Fibroblast of skin of right biceps (primary cell): ENCODE results near the gene URM1.
"Not testable (repeated sequence)": the region's sequence is repeated elsewhere in the genome, so short reads cannot be mapped to it uniquely, and the experiment has no call there.

ENCODE experiments used
- DNase-seq: peaks from one replicate; pipeline ENCODE4 v3.0.0-alpha.2; 2013

Gene URM1

GRCh38 chr9:128411364-128412119 lies 40.4 kb downstream of the URM1 start:
- no peak for DNase-seq

DNA sequence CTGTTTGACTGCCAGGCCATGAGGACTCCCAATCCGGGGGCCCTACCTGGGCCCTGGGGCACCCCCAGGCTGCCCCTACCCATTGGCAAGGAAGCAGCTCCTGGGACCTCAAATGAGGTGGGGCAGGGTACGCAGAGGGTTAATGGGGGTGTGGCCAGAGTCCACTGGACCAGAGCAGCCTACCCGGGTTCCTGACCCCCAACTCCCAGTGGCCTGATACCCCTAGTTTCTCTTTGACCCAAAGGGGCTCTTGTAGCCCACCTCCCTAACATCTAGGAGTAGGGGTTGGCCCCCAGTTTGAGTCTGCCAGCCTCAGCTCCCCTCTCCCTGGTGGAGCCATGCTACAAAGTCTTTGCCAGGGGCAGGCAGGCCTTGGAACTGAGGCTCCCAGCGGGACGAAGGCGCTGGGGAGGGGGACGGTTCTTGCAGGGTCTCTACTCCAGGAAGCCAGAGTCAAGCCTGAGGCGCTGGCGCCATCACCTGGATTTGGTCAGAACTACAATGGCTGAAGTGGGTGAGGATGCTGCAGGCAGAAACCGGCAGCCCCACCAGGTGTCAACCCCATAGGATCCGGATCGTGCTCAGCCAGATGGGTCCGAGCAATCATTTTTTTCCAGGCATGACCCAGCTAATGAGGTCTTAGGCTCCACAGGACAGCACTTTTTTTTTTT lies 41.1 kb downstream of the URM1 start:
- peak; percentile 38 for DNase-seq

DNA sequence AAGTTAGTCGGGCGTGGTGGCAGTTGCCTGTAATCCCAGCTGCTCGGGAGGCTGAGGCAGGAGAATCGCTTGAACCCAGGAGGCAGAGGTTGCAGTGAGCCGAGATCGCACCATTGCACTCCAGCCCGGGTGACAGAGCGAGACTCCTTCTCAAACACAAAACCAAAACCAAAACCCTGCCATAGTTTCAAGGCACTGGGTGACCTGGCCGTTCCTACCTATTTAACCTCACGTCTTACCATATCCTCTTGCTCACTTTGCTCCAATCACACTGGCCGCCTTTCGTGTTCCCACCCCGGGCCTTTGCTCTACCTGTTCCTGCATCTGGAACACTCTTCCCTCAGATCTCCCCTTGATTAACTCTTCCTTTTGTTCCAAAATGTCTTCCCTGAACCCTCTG lies 42.6 kb downstream of the URM1 start:
- DNase-seq = not testable (repeated sequence)

DNA sequence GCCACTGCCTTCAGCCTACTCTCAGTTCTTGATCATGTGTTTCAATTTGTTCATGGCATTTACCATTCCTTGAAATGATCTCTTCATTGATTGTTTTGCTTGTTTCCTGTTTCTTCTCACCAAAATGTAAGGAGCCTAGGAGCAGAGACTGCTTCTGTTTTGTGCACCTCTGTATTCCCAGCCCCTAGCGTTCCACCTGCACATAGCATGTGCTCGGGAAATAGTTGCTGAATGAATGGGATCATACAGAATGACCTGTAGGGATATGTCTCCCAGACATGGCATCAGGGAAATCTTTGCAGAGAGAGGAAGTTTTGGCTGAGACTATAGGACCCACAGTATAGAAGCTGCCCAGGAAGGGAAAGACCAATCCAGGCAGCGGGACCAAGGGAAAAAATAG lies 43.3 kb downstream of the URM1 start:
- no peak for DNase-seq

DNA sequence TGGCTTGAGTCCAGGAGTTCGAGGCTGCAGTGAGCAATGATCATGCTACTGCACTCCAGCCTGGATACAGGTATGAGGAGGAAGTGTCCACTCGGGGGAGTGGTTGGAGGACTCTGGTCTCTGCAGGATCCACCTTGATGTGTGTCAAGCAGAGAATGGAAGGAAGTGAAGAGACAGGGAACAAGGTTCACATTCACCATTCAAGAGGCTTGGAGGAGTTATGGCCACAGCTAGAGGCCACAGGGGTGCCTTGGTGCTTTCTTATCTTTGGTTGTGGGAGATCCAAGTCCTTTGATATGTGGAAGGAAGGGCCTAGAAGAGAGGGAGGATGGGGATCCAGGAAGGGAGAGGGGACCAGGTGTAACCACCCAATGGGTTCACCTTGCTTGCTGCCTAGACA lies 44.1 kb downstream of the URM1 start:
- no peak for DNase-seq

DNA sequence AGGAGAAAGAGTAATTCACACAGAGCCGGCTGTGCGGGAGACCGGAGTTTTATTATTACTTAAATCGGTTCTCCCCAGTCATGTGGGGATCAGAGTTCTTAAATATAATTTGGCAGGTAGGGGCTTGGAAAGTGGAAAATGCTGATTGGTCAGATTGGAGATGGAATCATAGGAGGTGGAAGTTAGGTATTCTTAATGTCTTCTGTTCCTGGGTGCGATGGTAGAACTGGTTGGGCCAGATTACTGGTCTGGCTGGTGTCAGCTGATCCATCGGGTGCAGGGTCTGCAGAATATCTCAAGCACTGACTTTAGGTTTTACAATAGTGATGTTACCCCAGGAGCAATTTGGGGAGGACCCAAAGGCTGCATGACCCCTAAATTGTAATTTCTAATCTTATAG lies 44.8 kb downstream of the URM1 start:
- DNase-seq = no peak

DNA sequence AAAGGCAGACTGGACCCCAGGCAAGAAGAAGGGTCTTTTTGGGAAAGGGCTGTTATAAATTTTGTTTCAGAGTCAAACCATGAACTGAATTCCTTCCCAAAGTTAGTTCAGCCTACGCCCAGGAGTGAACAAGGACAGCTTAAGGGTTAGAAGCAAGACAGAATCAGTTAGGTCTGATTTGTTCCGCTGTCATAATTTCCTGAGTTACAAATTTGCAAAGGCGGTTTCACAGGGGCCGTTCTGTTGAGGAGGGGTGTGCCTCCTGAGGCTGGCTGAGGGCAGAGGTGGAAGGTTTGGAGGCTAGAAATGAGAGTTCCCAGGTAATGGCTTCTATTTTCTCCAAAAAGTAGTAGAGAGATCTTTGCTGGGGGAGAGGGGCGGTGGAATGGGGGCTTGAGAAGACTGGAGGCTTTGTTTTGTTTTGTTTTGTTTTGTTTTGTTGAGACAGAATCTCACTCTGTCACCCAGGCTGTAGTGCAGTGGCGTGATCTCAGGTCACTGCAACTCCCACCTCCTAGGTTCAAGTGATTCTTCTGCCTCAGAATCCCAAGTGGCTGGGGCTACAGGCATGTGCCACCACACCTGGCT lies 45.4 kb downstream of the URM1 start:
- no peak for DNase-seq

- DNase-seq = peak; percentile 34
Observed at GRCh38 chr9:128419061-128419925, 48.1 kb downstream of the URM1 start.

- peak; percentile 62 for DNase-seq
Observed at GRCh38 chr9:128420060-128420650, 49.0 kb downstream of the URM1 start.

GRCh38 chr9:128420651-128421481 lies 49.7 kb downstream of the URM1 start, which contains the start of gene CERCAM:
CERCAM (plus strand) TSS chr9:128420857; CDS start chr9:128420878, 21 bp downstream.
- peak; percentile 62 for DNase-seq

DNA sequence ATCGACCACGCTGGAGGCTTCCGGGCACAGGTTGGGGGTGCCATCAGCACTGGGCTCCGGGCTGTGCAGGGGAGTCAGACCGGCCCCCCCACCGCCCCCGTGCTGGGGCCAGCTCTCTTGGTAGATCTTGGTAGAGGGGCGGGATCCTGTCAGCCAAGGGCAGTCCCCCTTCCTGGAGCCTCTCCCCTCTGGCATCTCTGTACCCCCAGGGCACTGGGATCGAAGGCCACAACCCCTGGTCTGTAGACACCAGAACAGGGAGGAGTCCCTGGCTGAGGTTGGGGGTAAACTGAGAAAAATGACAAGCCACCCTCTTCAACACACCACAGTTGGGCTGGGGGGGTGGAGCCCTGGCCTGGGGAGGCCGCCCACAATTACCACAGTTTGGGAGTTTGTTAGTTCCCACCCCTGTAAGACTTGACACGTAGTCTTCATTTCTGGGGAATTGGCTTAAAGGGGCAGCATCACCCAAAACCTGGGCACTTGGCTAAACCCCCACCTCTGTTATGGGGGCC lies 50.4 kb downstream of the URM1 start:
- peak; percentile 42 for DNase-seq

DNA sequence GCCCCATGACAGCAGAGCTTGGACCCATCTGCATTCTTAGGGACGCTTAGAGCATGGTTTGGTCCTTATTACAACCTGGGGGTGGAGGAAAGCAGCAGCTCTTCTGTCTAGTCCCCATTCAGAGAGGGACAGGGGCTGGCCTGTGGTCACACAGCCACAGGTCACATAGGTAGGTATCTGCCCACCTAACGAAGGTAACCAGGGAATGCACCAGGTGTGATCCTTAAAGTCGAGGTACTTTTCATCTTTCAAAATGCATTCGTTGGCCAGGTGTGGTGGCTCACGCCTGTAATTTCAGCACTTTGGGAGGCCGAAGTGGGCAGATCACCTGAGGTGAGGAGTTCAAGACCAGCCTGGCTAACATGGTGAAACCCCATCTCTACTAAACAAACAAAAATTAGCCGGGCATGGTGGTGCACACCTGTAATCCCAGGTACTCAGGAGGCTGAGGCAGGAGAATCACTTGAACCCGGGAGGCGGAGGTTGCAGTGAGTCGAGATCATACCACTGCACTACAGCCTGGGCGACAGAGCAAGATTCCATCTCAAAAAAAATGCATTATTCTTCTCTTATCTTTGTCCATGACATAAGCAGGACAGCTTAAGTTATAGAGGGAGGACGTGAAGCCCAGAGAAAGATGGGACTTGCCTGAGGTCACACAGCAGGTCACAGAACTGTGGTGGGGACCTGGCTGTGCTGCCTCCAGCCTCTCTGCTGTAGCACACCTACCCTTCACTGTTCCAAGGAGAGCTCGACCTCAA lies 51.0 kb downstream of the URM1 start:
- DNase-seq = not testable (repeated sequence)

DNA sequence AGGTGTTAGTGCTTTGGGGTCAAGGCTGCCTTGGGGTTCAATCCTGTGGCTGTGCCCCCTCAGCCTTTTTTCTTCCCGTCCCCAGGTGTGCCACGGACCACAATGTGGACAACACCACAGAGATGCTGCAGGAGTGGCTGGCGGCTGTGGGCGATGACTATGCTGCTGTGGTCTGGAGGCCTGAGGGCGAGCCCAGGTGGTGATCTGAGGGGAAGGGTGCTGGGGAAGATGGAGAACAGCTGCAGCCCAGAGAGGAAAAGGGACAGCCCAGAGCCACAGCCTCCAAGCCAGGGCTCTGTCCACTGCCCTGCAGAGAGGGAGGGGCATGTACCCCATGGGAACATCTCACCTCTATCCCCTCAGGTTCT lies 51.6 kb downstream of the URM1 start:
- no peak for DNase-seq

DNA sequence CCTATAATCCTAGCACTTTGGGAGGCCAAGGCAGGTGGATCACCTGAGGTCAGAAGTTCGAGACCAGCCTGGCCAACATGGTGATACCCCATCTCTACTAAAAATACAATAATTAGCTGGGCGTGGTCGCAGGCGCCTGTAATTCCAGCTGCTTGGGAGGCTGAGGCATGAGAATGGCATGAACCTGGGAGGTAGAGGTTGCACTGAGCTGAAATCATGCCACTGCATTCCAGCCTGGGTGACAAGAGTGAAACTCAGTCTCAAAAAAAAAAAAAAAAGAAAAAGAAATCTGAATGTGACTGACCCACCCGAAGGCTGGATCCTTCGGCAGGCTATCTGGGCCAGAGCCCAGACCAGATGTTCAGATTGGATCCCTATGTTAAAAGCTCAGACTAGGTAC lies 52.2 kb downstream of the URM1 start:
- not testable (repeated sequence) for DNase-seq

GRCh38 chr9:128424268-128424780 lies 53.1 kb downstream of the URM1 start:
- no peak for DNase-seq

DNA sequence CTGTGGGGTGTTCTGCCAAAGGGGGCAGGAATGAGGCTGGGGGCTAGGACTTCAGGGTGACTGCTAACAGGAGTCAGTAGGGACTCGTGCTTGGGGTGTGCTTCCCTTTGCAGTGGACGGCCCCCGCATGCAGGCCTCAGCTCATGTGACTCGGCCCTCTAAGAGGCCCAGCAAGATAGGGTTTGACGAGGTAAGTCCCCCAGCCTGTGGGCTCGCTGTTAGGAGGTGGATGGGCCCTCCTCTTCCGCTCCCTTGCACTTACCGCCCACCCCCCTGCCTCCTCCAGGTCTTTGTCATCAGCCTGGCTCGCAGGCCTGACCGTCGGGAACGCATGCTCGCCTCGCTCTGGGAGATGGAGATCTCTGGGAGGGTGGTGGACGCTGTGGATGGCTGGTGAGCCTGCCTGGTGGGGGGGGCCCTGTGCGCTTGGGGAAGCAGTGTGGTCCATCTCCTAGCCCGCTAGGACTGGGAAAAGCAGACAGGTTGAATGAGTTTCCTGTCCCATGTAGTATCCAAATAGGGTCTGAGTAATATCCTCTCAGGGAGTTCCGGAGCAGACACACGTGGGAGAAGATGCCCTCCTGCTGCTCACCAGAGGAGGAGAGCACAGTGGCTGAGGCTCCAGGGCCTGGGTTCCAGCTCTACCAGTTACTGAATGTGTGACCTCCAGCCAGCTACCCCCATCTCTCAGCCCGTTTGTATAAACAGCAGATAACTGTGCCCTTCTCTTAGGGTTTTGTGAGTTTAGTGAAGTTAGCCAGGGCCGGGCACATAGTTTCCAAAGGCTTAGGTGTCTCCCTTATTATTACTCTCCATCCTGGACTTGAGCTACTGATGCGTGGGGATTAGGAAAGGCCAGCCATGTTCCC lies 57.7 kb downstream of the URM1 start:
- peak; percentile 29 for DNase-seq

GRCh38 chr9:128429513-128430086 lies 58.4 kb downstream of the URM1 start:
- no peak for DNase-seq

GRCh38 chr9:128431207-128431606 lies 60.0 kb downstream of the URM1 start:
- DNase-seq = no peak

DNA sequence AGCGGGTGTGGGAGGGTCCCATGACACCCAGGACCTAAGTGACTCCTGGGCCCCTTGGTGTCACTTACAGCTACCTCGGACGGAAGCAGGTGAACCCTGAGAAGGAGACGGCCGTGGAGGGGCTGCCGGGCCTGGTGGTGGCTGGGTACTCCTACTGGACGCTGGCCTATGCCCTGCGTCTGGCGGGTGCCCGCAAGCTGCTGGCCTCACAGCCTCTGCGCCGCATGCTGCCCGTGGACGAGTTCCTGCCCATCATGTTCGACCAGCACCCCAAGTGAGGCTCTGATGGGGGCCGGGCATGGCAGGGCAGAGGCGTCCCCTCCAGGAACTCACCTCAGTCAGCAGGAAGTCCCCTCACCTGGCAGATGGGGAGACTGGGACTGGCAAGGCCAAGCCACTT lies 63.2 kb downstream of the URM1 start:
- no peak for DNase-seq
